GM12878 (cell line): ENCODE data around the gene EMX1. TPM values are rescaled to one million over a fixed set of nuclear protein-coding genes. Genes with fewer than 3 reads are reported as not detected.

Source experiments
- ATAC-seq: fragments of 200-7000 bp; cut with Tn5 transposase; 3 replicates; pipeline ENCODE4 v1.9.1; 2020; ENCODE audit warnings: mild to moderate bottlenecking, moderate library complexity
- BruUV-seq: library from RNA; stranded (reverse); fragments of 400-500 nt; replicated peaks from 2 replicates; lab custom pipeline; 2021; lab: Mats Ljungman, UMichigan
- CTCF ChIA-PET: fragments of 300-600 bp; sonication (Branson Sonifier 250); formaldehyde crosslinking; extraction: SDS; loops from one replicate; lab custom pipeline; 2021; ENCODE audit warnings: inconsistent platforms; lab: Yijun Ruan, JAX
- POLR2A ChIA-PET: fragments of 350-600 bp; formaldehyde crosslinking; extraction: SDS; loops from one replicate; lab custom pipeline; 2021; ENCODE audit warnings: inconsistent platforms; lab: Charles Lee
- RAD21 ChIA-PET: fragments of 300-600 bp; sonication (Branson Sonifier 250); formaldehyde crosslinking; loops from one replicate; lab custom pipeline; 2023; ENCODE audit warnings: antibody characterized with exemption; ENCODE audit not compliant: unreplicated experiment; lab: Charles Lee
- SMC1A ChIA-PET: fragments of 300-600 bp; sonication (Branson Sonifier 250); formaldehyde crosslinking; loops from one replicate; lab custom pipeline; 2023; ENCODE audit not compliant: unreplicated experiment, uncharacterized antibody; lab: Charles Lee
- DNase-seq: peaks from one replicate; pipeline ENCODE4 v3.0.0-alpha.2; 2011; ENCODE audit warnings: low read depth, low spot score
- FAIRE-seq: peaks from 3 replicates; lab custom pipeline; 2011; peaks lifted over from hg19 to GRCh38; lab: Jason Lieb, UNC
- H2AFZ ChIP-seq: 2 replicates; pipeline ENCODE4 v1.6.0; 2011; ENCODE audit warnings: low read depth, low read length, control low read depth; ENCODE audit not compliant: control insufficient read depth
- H3K27ac ChIP-seq: 2 replicates; pipeline ENCODE4 v1.5.1; 2011; ENCODE audit warnings: control low read depth; ENCODE audit not compliant: control insufficient read depth, insufficient read depth
- H3K27me3 ChIP-seq, 2 experiments: replicated peaks in 1 of 2; 2 replicates each; pipeline versions ENCODE4 v1.6.0 to v1.6.1; 2011; ENCODE audit warnings: low read length in 1 of 2; ENCODE audit not compliant: control insufficient read depth in 2 of 2, insufficient read depth in 2 of 2
- H3K36me3 ChIP-seq, 2 experiments: 2 replicates each; pipeline ENCODE4 v1.5.1; 2011; ENCODE audit warnings: low read length in 1 of 2; ENCODE audit not compliant: control insufficient read depth in 2 of 2, insufficient read depth in 2 of 2
- H3K4me1 ChIP-seq: 2 replicates; pipeline ENCODE4 v1.6.1; 2011; ENCODE audit warnings: mild to moderate bottlenecking, low read length, moderate library complexity, mixed read lengths; ENCODE audit not compliant: control insufficient read depth, insufficient read depth
- H3K4me2 ChIP-seq: 2 replicates; pipeline ENCODE4 v1.6.0; 2011; ENCODE audit warnings: control low read depth; ENCODE audit not compliant: control insufficient read depth, insufficient read depth
- H3K4me3 ChIP-seq: fragments of 200-600 bp; sonication (generic); 2 replicates; pipeline ENCODE4 v1.5.1; 2016
- H3K79me2 ChIP-seq: 2 replicates; pipeline ENCODE4 v1.6.0; 2011; ENCODE audit warnings: low read length; ENCODE audit not compliant: control insufficient read depth, insufficient read depth
- H3K9ac ChIP-seq: 2 replicates; pipeline ENCODE4 v1.8.0; 2011; ENCODE audit warnings: low read length, control low read depth, mixed read lengths; ENCODE audit not compliant: control insufficient read depth, insufficient read depth
- H3K9me3 ChIP-seq: replicated peaks from 3 replicates; pipeline ENCODE4 v1.5.1; 2011; ENCODE audit warnings: mild to moderate bottlenecking, low read length; ENCODE audit not compliant: control insufficient read depth, insufficient read depth
- H4K20me1 ChIP-seq: 2 replicates; pipeline ENCODE4 v1.6.0; 2011; ENCODE audit not compliant: control insufficient read depth, insufficient read depth
- CHD1 ChIP-seq: IDR thresholded peaks from 2 replicates; pipeline ENCODE4 v1.6.1; 2012; ENCODE audit warnings: low read depth, low read length, improper control_type of control experiment
- E2F8 ChIP-seq: fragments of 450-650 bp; IDR thresholded peaks from 2 replicates; pipeline ENCODE4 v1.6.1; 2018; ENCODE audit warnings: mild to moderate bottlenecking, low read depth, moderate library complexity; ENCODE audit not compliant: partially characterized antibody
- ESRRA ChIP-seq: IDR thresholded peaks from 2 replicates; pipeline ENCODE4 v1.6.1; 2012; ENCODE audit warnings: mild to moderate bottlenecking, low read length, improper control_type of control experiment
- HCFC1 ChIP-seq: fragments of 150-350 bp; IDR thresholded peaks from 2 replicates; pipeline ENCODE4 v1.6.1; 2014; ENCODE audit warnings: low read length
- IRF4 ChIP-seq: IDR thresholded peaks from 2 replicates; pipeline ENCODE4 v1.6.1; 2011; ENCODE audit warnings: low read depth, low read length
- LARP7 ChIP-seq: fragments of 450-650 bp; IDR thresholded peaks from 2 replicates; pipeline ENCODE4 v1.6.1; 2017; ENCODE audit warnings: mild to moderate bottlenecking
- MEF2A ChIP-seq: IDR thresholded peaks from 2 replicates; pipeline ENCODE4 v1.6.1; 2011; ENCODE audit warnings: low read depth, mild to moderate bottlenecking, low read length, moderate library complexity; ENCODE audit not compliant: insufficient read depth
- NBN ChIP-seq: fragments of 450-650 bp; IDR thresholded peaks from 2 replicates; pipeline ENCODE4 v1.6.1; 2016
- NR2C1 ChIP-seq: fragments of 450-650 bp; IDR thresholded peaks from 2 replicates; pipeline ENCODE4 v1.6.1; 2017; ENCODE audit warnings: antibody characterized with exemption, mild to moderate bottlenecking, moderate library complexity
- PKNOX1 ChIP-seq: fragments of 450-650 bp; IDR thresholded peaks from 2 replicates; pipeline ENCODE4 v1.6.1; 2016; ENCODE audit warnings: mild to moderate bottlenecking
- POLR2A ChIP-seq: IDR thresholded peaks from 2 replicates; pipeline ENCODE4 v1.6.1; 2011; ENCODE audit warnings: low read depth, mild to moderate bottlenecking, low read length
- RB1 ChIP-seq: fragments of 450-650 bp; formaldehyde crosslinking; IDR thresholded peaks from 2 replicates; pipeline ENCODE4 v1.6.1; 2017; ENCODE audit warnings: mild to moderate bottlenecking, borderline replicate concordance
- SMAD1 ChIP-seq: fragments of 450-650 bp; IDR thresholded peaks from 2 replicates; pipeline ENCODE4 v1.6.1; 2018; ENCODE audit warnings: mild to moderate bottlenecking, low read depth; ENCODE audit not compliant: partially characterized antibody
- SMAD5 ChIP-seq: IDR thresholded peaks from 2 replicates; pipeline ENCODE4 v1.6.1; 2016; ENCODE audit warnings: antibody characterized with exemption, low read depth
- SREBF1 ChIP-seq: IDR thresholded peaks from 2 replicates; pipeline ENCODE4 v1.6.1; 2012; ENCODE audit warnings: mild to moderate bottlenecking, low read length
- WGBS: methylation state at CpG from one replicate; pipeline ENCODE4 v1.1.6; 2016; ENCODE audit warnings: low lambda C conversion rate; ENCODE audit not compliant: insufficient replicate concordance, insufficient coverage; ENCODE audit errors: missing lambda C conversion rate; 5-methylcytosine and 5-hydroxymethylcytosine counted together
- in situ Hi-C: fragments of 300-500 bp; cut with MboI; formaldehyde crosslinking; loops from 9 replicates; pipeline ENCODE4 v1.14.3; 2018; ENCODE audit warnings: mixed read lengths
- intact Hi-C: fragments of 100-400 bp; cut with micrococcal nuclease; formaldehyde crosslinking; loops from one replicate; pipeline ENCODE4 v1.14.2; 2022; ENCODE audit not compliant: unreplicated experiment
- polyA plus RNA-seq, 11 experiments: library from polyadenylated mRNA; depleted of rRNA in 4 of 11; unstranded in 6 of 11; stranded (reverse) in 5 of 11; fragments of >200 nt; fragmentation: Nextera tagmentation in 4 of 11; fragmentation: Illumina TruSeq in 1 of 11; extraction: Ambion mirVana in 4 of 11; extraction: Trizol in 1 of 11; gene quantifications; 1 replicate in 1 of 11; 2 replicates in 10 of 11; pipeline versions ENCODE4 v1.2.1 to v1.2.3, GENCODE V29; 2011 to 2016; ENCODE audit warnings: inconsistent platforms in 2 of 11, missing spikeins in 2 of 11, low read depth in 1 of 11
- total RNA-seq, 4 experiments: library from RNA; depleted of rRNA in 3 of 4; stranded (reverse); fragments of >200 nt in 3 of 4; fragmentation: Illumina TruSeq in 1 of 4; extraction: Trizol in 1 of 4; gene quantifications; 2 replicates each; pipeline versions ENCODE4 v1.2.1 to v1.2.3, GENCODE V29; 2013 to 2021

Gene EMX1
- total and polyA plus RNA-seq, 10 of the 15 experiments (the other 5 are each of a cell fraction or from before 2014, with no cell fraction given) = 0.07 to 5.1 (median 1.2) TPM; not detected in 1

- TF ChIP-seq PKNOX1 = peak; percentile 41; the same call in 1 of the 2 replicates
- TF ChIP-seq HCFC1 = no peak
These were observed 2.6 kb upstream of the EMX1 start (continued) for GRCh38 chr2:72914589-72915319.

GRCh38 chr2:72915320-72915906 is 1.9 kb upstream of the EMX1 start:
- TF ChIP-seq POLR2A (no peak), IRF4 (no peak), NR2C1 (no peak), SREBF1 (no peak), LARP7 (no peak), MEF2A (no peak), E2F8 (no peak), SMAD5 (no peak), SMAD1 (no peak), CHD1 (no peak), RB1 (no peak), NBN (no peak), HCFC1 (no peak), ESRRA (no peak)
- ChIA-PET CTCF (interaction anchor here (1.0 to 6.3 kb wide), 5 partner anchors 11 to 262 kb away, joined by 4 to 106 read pairs (median 5); no protein-coding TSS in a partner anchor), SMC1A (interaction anchor here (1.3 to 5.6 kb wide), 5 partner anchors 11 to 22 kb away, joined by 3 to 48 read pairs (median 6); no protein-coding TSS in a partner anchor), POLR2A (interaction anchor here (1.0 to 5.8 kb wide), 3 partner anchors 17 to 28 kb away, joined by 3 to 42 read pairs (median 6); partner anchors contain the start of gene SPR), RAD21 (interaction anchor here (1.4 to 6.7 kb wide), 3 partner anchors 17 to 58 kb away, joined by 4 to 88 read pairs (median 7); no protein-coding TSS in a partner anchor)
- H4K20me1 ChIP-seq = no peaks in the 10 kb centered on the region
- H3K9me3 ChIP-seq = no peaks in the 10 kb centered on the region
- H3K36me3 ChIP-seq = no peaks in the 10 kb centered on the region
- intact Hi-C loops = loop anchor here (5.0 kb wide), 1 partner anchor 157 kb away; the partner anchor contains the start of gene SFXN5
- H3K27ac ChIP-seq = no peak overlapping the region
- 45% methylated on average over 24 of the region's 26 CpGs for WGBS
- peaks cover 9 to 45% of the 10 kb centered on the region in 2 experiments for H3K27me3 ChIP-seq
- H3K79me2 ChIP-seq = no peaks in the 10 kb centered on the region
- DNase-seq (no peak), ATAC-seq (no peak), FAIRE-seq (peak; percentile 35)
- peak overlapping the region; percentile 39; the same call in 1 of the 2 replicates for H3K9ac ChIP-seq
- peaks cover 9% of the 10 kb centered on the region for H3K4me1 ChIP-seq
- H2AFZ ChIP-seq = no peak overlapping the region
- TSS peak; percentile 73 for BruUV-seq
- peak overlapping the region; percentile 90 for H3K4me2 ChIP-seq
- in situ Hi-C loops = no loop called here
- peak overlapping the region; percentile 75 for H3K4me3 ChIP-seq
